ENCODE measurements around the gene CCDC91.

- TF ChIP-seq POLR2AphosphoS5 (IDR thresholded peaks at IDR 0.05) (no peak), CTCF (IDR thresholded peaks at IDR 0.05) (no peak), POLR2A (IDR thresholded peaks at IDR 0.05) (no peak)
Measured at GRCh38 chr12:28278499-28278898, 88.2 kb downstream of the CCDC91 start.
